Activated CD4-positive, alpha-beta T cell treated with anti-CD3 and anti-CD28 coated beads, Interleukin-2, amount 50 U/mL, for 24 hours (primary cell): ENCODE measurements around the gene PTPRU.

Experiments
- DNase-seq, 2 donors: peaks; one replicate each; pipeline ENCODE4 v3.0.0-alpha.2; 2020; ENCODE audit warnings: low read depth in 1 of 2, low spot score in 1 of 2

The PTPRU gene

GRCh38 chr1:29330089-29330488 is 93.8 kb downstream of the PTPRU start:
- DNase-seq: no peak

GRCh38 chr1:29330856-29331255 is 94.5 kb downstream of the PTPRU start:
- DNase-seq: no peak

GRCh38 chr1:29331309-29331708 is 95.0 kb downstream of the PTPRU start:
- no peak for DNase-seq

- no peak for DNase-seq
Measured at GRCh38 chr1:29331729-29332128, 95.4 kb downstream of the PTPRU start.

GRCh38 chr1:29332204-29332603 is 95.9 kb downstream of the PTPRU start:
- no peak for DNase-seq

GRCh38 chr1:29333008-29333407 is 96.7 kb downstream of the PTPRU start:
- DNase-seq: no peak

GRCh38 chr1:29335573-29335972 is 99.3 kb downstream of the PTPRU start:
- no peak for DNase-seq

GRCh38 chr1:29338908-29339575 is 102.7 kb downstream of the PTPRU start:
- DNase-seq: no peak

- DNase-seq: no peak
Measured at GRCh38 chr1:29341936-29342335, 105.6 kb downstream of the PTPRU start.

- DNase-seq: no peak
Measured at GRCh38 chr1:29342351-29342750, 106.0 kb downstream of the PTPRU start.

GRCh38 chr1:29342983-29343382 is 106.7 kb downstream of the PTPRU start:
- DNase-seq: no peak

- no peak for DNase-seq
Measured at GRCh38 chr1:29343476-29343875, 107.2 kb downstream of the PTPRU start.

GRCh38 chr1:29343908-29344307 is 107.6 kb downstream of the PTPRU start:
- no peak for DNase-seq

- no peak for DNase-seq
Measured at GRCh38 chr1:29344336-29344735, 108.0 kb downstream of the PTPRU start.

- no peak for DNase-seq
Measured at GRCh38 chr1:29346576-29346975, 110.3 kb downstream of the PTPRU start.

- DNase-seq: no peak
Measured at GRCh38 chr1:29349871-29350491, 113.7 kb downstream of the PTPRU start.

- DNase-seq: no peak
Measured at GRCh38 chr1:29352719-29353420, 116.5 kb downstream of the PTPRU start.

GRCh38 chr1:29354511-29355098 is 118.3 kb downstream of the PTPRU start:
- no peak for DNase-seq

GRCh38 chr1:29355375-29355774 is 119.1 kb downstream of the PTPRU start:
- no peak for DNase-seq

- DNase-seq: no peak
Measured at GRCh38 chr1:29356663-29357062, 120.3 kb downstream of the PTPRU start.

- no peak for DNase-seq
Measured at GRCh38 chr1:29357452-29357851, 121.1 kb downstream of the PTPRU start.

- DNase-seq: no peak
Measured at GRCh38 chr1:29358183-29358582, 121.9 kb downstream of the PTPRU start.
